ENCODE data around the gene RBM5. TPM values are rescaled to one million over a fixed set of nuclear protein-coding genes. Genes with fewer than 3 reads are reported as not detected.
A peak's percentile ranks its signal among the peaks of the same experiment; 100 is the strongest.

Gene RBM5
- total RNA-seq, 1 donor from 2014 or later: 124 TPM

GRCh38 chr3:50125541-50126286 is 37.0 kb downstream of the RBM5 start:
- no peaks in the 10 kb centered on the region for H3K36me3 ChIP-seq (ENCODE audit: insufficient read depth, low read length)
- no peak overlapping the region for H3K4me3 Mint-ChIP-seq (ENCODE audit: unreplicated experiment)
- H3K27me3 ChIP-seq (ENCODE audit: insufficient read depth, low read length): no peaks in the 10 kb centered on the region
- H3K4me2 ChIP-seq (ENCODE audit: low read length): peak overlapping the region; percentile 31
- no peak overlapping the region for H3K9ac ChIP-seq (ENCODE audit: low read length)
- TF ChIP-seq CTCF (IDR thresholded peaks at IDR 0.05; ENCODE audit: insufficient read depth, low read depth, low read length) (no peak), EZH2 (IDR thresholded peaks at IDR 0.05; ENCODE audit: insufficient read depth, low read length) (no peak)
- no peak overlapping the region for H2AFZ ChIP-seq (ENCODE audit: low read depth, low read length)
- DNase-seq (ENCODE audit: low read depth) (no peak), FAIRE-seq (no peak)
- H3K4me1 Mint-ChIP-seq (ENCODE audit: low read depth, unreplicated experiment): peaks cover 7% of the 10 kb centered on the region
- no peaks in the 10 kb centered on the region for H3K79me2 ChIP-seq (ENCODE audit: insufficient read depth, low read length)
- peaks cover 25% of the 10 kb centered on the region for H4K20me1 ChIP-seq (ENCODE audit: insufficient read depth, low read length)
- H3K4me1 ChIP-seq (ENCODE audit: insufficient read depth, low read length): peaks cover 7% of the 10 kb centered on the region
- no peaks in the 10 kb centered on the region for H3K9me3 Mint-ChIP-seq (ENCODE audit: unreplicated experiment)
- H3K4me3 ChIP-seq (ENCODE audit: insufficient read depth, low read depth, low read length): no peak overlapping the region
- H3K27me3 Mint-ChIP-seq (ENCODE audit: low read depth, unreplicated experiment): peaks cover 4% of the 10 kb centered on the region
- H3K9me3 ChIP-seq (ENCODE audit: insufficient read depth, low read depth, low read length): no peaks in the 10 kb centered on the region
- H3K27ac Mint-ChIP-seq (ENCODE audit: unreplicated experiment): no peak overlapping the region
- H3K36me3 Mint-ChIP-seq (ENCODE audit: low read depth, unreplicated experiment): peaks cover 4% of the 10 kb centered on the region
- no peak overlapping the region for H3K27ac ChIP-seq (ENCODE audit: low read depth, low read length)

DNA sequence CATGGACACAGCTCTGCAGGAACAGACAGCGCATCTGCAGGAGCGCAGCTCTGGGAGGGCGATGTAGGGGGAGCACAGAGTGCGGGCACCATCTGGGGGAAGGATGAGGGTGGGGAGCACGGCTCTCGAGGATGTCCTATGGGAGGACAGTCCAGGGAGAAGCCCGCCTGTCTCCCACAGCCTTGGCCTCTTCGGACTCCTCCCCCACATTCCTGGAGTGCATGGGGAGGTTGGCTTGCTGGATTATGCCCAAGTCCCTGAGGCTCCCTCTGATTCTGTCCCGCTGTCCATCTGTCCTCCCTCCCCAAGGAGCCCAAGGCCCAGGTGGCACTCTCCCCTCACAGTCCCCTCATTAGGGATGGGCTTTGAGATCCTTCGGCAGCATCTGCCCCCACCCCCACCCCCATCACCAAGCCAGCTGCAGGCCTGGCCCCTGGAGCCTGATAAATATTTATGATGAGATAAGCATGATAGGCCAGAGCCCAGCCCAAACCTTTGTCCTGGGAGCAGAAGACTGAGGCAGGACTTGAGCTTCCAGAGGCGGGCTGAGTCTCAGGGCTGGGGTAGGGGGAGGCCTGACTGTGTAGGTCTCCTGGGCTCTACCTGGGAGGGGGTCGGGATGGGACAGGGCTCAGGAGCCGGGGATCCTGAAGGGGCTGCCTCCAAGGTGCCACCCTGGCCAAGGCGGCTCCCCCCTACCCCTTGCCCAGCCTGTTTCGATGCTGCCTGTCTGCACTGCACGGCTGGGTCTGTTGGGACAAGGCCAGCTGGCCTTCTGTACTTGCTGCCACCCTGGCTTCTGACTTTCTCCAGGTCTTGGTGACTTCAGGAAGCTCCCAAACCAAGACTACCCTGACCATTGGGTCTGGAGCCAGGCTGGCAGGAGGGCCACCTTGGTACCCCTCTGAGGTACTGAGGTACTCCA is 37.8 kb downstream of the RBM5 start:
- Mint-ChIP-seq H3K4me3 (ENCODE audit: unreplicated experiment) (no peak overlapping the region), H3K27ac (ENCODE audit: unreplicated experiment) (no peak overlapping the region), H3K36me3 (ENCODE audit: low read depth, unreplicated experiment) (peaks cover 2% of the 10 kb centered on the region), H3K27me3 (ENCODE audit: low read depth, unreplicated experiment) (peaks cover 9% of the 10 kb centered on the region), H3K4me1 (ENCODE audit: low read depth, unreplicated experiment) (peaks cover 7% of the 10 kb centered on the region), H3K9me3 (ENCODE audit: unreplicated experiment) (no peaks in the 10 kb centered on the region)
- Histone ChIP-seq H3K36me3 (ENCODE audit: insufficient read depth, low read length) (no peaks in the 10 kb centered on the region), H3K9me3 (ENCODE audit: insufficient read depth, low read depth, low read length) (no peaks in the 10 kb centered on the region), H3K4me1 (ENCODE audit: insufficient read depth, low read length) (peaks cover 7% of the 10 kb centered on the region), H3K4me2 (ENCODE audit: low read length) (peak overlapping the region; percentile 31), H3K27me3 (ENCODE audit: insufficient read depth, low read length) (no peaks in the 10 kb centered on the region), H3K4me3 (ENCODE audit: insufficient read depth, low read depth, low read length) (no peak overlapping the region), H3K9ac (ENCODE audit: low read length) (no peak overlapping the region), H3K79me2 (ENCODE audit: insufficient read depth, low read length) (no peaks in the 10 kb centered on the region), H4K20me1 (ENCODE audit: insufficient read depth, low read length) (peaks cover 16% of the 10 kb centered on the region), H2AFZ (ENCODE audit: low read depth, low read length) (no peak overlapping the region), H3K27ac (ENCODE audit: low read depth, low read length) (no peak overlapping the region)
- DNase-seq (ENCODE audit: low read depth): peak; percentile 23
- no peak for FAIRE-seq
- TF ChIP-seq EZH2 (IDR thresholded peaks at IDR 0.05; ENCODE audit: insufficient read depth, low read length) (no peak), CTCF (IDR thresholded peaks at IDR 0.05; ENCODE audit: insufficient read depth, low read depth, low read length) (no peak)
